H1 (cell line): Measurements from ENCODE around the gene CACNA1D. TPM values are rescaled to one million over a fixed set of nuclear protein-coding genes. Genes with fewer than 3 reads are reported as not detected.
A peak's percentile ranks its signal among the peaks of the same experiment; 100 is the strongest.

Experiments
- CTCF ChIA-PET: fragments of 300-600 bp; sonication (Branson Sonifier 250); formaldehyde crosslinking; loops from one replicate; lab custom pipeline; 2021; ENCODE audit not compliant: partially characterized antibody; lab: Charles Lee
- POLR2A ChIA-PET: fragments of 300-600 bp; sonication (Branson Sonifier 250); formaldehyde crosslinking; loops from one replicate; lab custom pipeline; 2021; ENCODE audit warnings: inconsistent platforms; ENCODE audit not compliant: partially characterized antibody; lab: Charles Lee
- DNase-seq, 2 experiments: peaks; one replicate each; pipeline versions ENCODE4 v3.0.0 to v3.0.0-alpha.2; 2010 to 2022; ENCODE audit warnings: low spot score in 2 of 2, low read depth in 1 of 2, mixed read lengths in 1 of 2
- FAIRE-seq: peaks from 2 replicates; lab custom pipeline; 2011; peaks lifted over from hg19 to GRCh38; lab: Jason Lieb, UNC
- H2AFZ ChIP-seq: 2 replicates; pipeline ENCODE4 v1.8.1; 2012; ENCODE audit warnings: low read length, inconsistent platforms
- H2AK5ac ChIP-seq: 2 replicates; pipeline ENCODE4 v1.6.1; 2013; ENCODE audit warnings: low read depth, low read length
- H2BK120ac ChIP-seq: replicated peaks from 2 replicates; pipeline ENCODE3; 2013; ENCODE audit warnings: low read depth, low read length, inconsistent platforms
- H2BK12ac ChIP-seq: 2 replicates; pipeline ENCODE4 v1.6.1; 2013; ENCODE audit warnings: low read depth, low read length
- H2BK15ac ChIP-seq: 2 replicates; pipeline ENCODE4 v1.6.1; 2013; ENCODE audit warnings: low read length
- H2BK20ac ChIP-seq: 2 replicates; pipeline ENCODE4 v1.6.1; 2013; ENCODE audit warnings: low read length
- H2BK5ac ChIP-seq: 2 replicates; pipeline ENCODE4 v1.6.1; 2013; ENCODE audit warnings: low read depth, low read length
- H3K14ac ChIP-seq: 2 replicates; pipeline ENCODE4 v1.6.1; 2013; ENCODE audit warnings: inconsistent platforms; ENCODE audit not compliant: insufficient read length
- H3K18ac ChIP-seq: 2 replicates; pipeline ENCODE4 v1.6.1; 2013; ENCODE audit warnings: low read length; ENCODE audit errors: extremely low read depth
- H3K23ac ChIP-seq: 2 replicates; pipeline ENCODE4 v1.6.1; 2013; ENCODE audit warnings: inconsistent platforms; ENCODE audit not compliant: insufficient read length
- H3K23me2 ChIP-seq: 2 replicates; pipeline ENCODE4 v1.6.1; 2013; ENCODE audit warnings: low read depth, low read length
- H3K27ac ChIP-seq: 2 replicates; pipeline ENCODE4 v1.6.1; 2011; ENCODE audit warnings: low read depth, low read length, inconsistent platforms
- H3K27me3 ChIP-seq, 4 experiments: replicated peaks in 1 of 4; 1 replicate in 1 of 4; 2 replicates in 3 of 4; pipeline versions ENCODE4 v1.6.1 to v1.8.1; 2011 to 2013; ENCODE audit warnings: low read length in 3 of 4, mild to moderate bottlenecking in 3 of 4, inconsistent platforms in 2 of 4, mixed read lengths in 2 of 4, moderate library complexity in 1 of 4; ENCODE audit not compliant: control insufficient read depth in 3 of 4, insufficient read depth in 3 of 4; ENCODE audit errors: extremely low read depth in 1 of 4
- H3K36me3 ChIP-seq, 4 experiments: 2 replicates each; pipeline versions ENCODE4 v1.6.1 to v1.8.1; 2011 to 2013; ENCODE audit warnings: mild to moderate bottlenecking in 4 of 4, low read length in 3 of 4, moderate library complexity in 2 of 4, control low read depth in 1 of 4, inconsistent platforms in 1 of 4; ENCODE audit not compliant: insufficient read depth in 4 of 4, control insufficient read depth in 2 of 4
- H3K4ac ChIP-seq: replicated peaks from 2 replicates; pipeline ENCODE3; 2013; ENCODE audit warnings: low read length, low read depth, mixed read lengths, inconsistent platforms; ENCODE audit not compliant: insufficient read length
- H3K4me1 ChIP-seq, 4 experiments: replicated peaks in 1 of 4; 1 replicate in 1 of 4; 2 replicates in 3 of 4; pipeline versions ENCODE4 v1.6.1 to v1.8.1; 2011 to 2013; ENCODE audit warnings: low read length in 3 of 4, inconsistent platforms in 2 of 4, mixed read lengths in 1 of 4; ENCODE audit not compliant: insufficient read depth in 4 of 4, control insufficient read depth in 3 of 4
- H3K4me2 ChIP-seq, 2 experiments: 2 replicates each; pipeline versions ENCODE4 v1.6.1 to v1.8.1; 2011 to 2013; ENCODE audit warnings: low read depth in 2 of 2, low read length in 2 of 2, control low read depth in 1 of 2, inconsistent platforms in 1 of 2, mild to moderate bottlenecking in 1 of 2; ENCODE audit not compliant: insufficient read depth in 1 of 2
- H3K4me3 ChIP-seq, 4 experiments: fragments of 200-600, 300-600 bp in 1 of 4; sonication (generic), shearing (Covaris generic), sonication (Bioruptor Twin) in 1 of 4; 2 replicates each; pipeline versions ENCODE4 v1.5.1 to v1.8.1; 2011 to 2016; ENCODE audit warnings: low read length in 4 of 4, low read depth in 3 of 4, control low read depth in 2 of 4, inconsistent platforms in 2 of 4, mild to moderate bottlenecking in 2 of 4, mixed read lengths in 1 of 4, moderate library complexity in 1 of 4; ENCODE audit not compliant: insufficient read depth in 2 of 4; ENCODE audit errors: extremely low read depth in 1 of 4
- H3K56ac ChIP-seq: replicated peaks from 2 replicates; pipeline ENCODE3; 2013; ENCODE audit warnings: low read depth, mild to moderate bottlenecking, mixed read lengths, low read length, inconsistent platforms; ENCODE audit not compliant: insufficient read length
- H3K79me1 ChIP-seq: 2 replicates; pipeline ENCODE4 v1.6.1; 2013; ENCODE audit warnings: low read depth, low read length, control low read depth
- H3K79me2 ChIP-seq, 2 experiments: 2 replicates each; pipeline versions ENCODE4 v1.6.1 to v1.8.1; 2012 to 2013; ENCODE audit warnings: low read length in 2 of 2, mild to moderate bottlenecking in 2 of 2, inconsistent platforms in 1 of 2; ENCODE audit not compliant: insufficient read depth in 2 of 2, control insufficient read depth in 1 of 2
- H3K9ac ChIP-seq, 4 experiments: replicated peaks in 1 of 4; 1 replicate in 1 of 4; 2 replicates in 3 of 4; pipeline versions ENCODE4 v1.6.1 to v1.8.1; 2011 to 2013; ENCODE audit warnings: low read depth in 3 of 4, low read length in 3 of 4, control low read depth in 2 of 4, mild to moderate bottlenecking in 2 of 4, moderate library complexity in 2 of 4, inconsistent platforms in 1 of 4; ENCODE audit errors: extremely low read depth in 1 of 4
- H3K9me3 ChIP-seq, 2 experiments: 2 replicates each; pipeline versions ENCODE4 v1.6.1 to v1.8.1; 2012 to 2013; ENCODE audit warnings: mild to moderate bottlenecking in 2 of 2, moderate library complexity in 2 of 2, control low read depth in 1 of 2, inconsistent platforms in 1 of 2, low read depth in 1 of 2, low read length in 1 of 2, mixed read lengths in 1 of 2; ENCODE audit not compliant: insufficient read depth in 2 of 2
- H4K20me1 ChIP-seq, 2 experiments: replicated peaks in 1 of 2; 2 replicates each; pipeline versions ENCODE3 to v1.8.1; 2011 to 2013; ENCODE audit warnings: inconsistent platforms in 2 of 2, low read length in 2 of 2, mild to moderate bottlenecking in 1 of 2; ENCODE audit not compliant: insufficient read depth in 2 of 2, control insufficient read depth in 1 of 2
- H4K5ac ChIP-seq: 2 replicates; pipeline ENCODE4 v1.6.1; 2013; ENCODE audit warnings: low read length, low read depth, mixed read lengths, inconsistent platforms; ENCODE audit not compliant: insufficient read length
- H4K8ac ChIP-seq: 2 replicates; pipeline ENCODE4 v1.8.0; 2013; ENCODE audit warnings: mild to moderate bottlenecking, moderate library complexity, low read length, inconsistent platforms; ENCODE audit not compliant: insufficient read depth; ENCODE audit errors: extremely low read depth
- H4K91ac ChIP-seq: replicated peaks from 2 replicates; pipeline ENCODE3; 2013; ENCODE audit warnings: low read length, mixed read lengths, inconsistent platforms; ENCODE audit not compliant: insufficient read length
- CEBPB ChIP-seq: IDR thresholded peaks from 2 replicates; pipeline ENCODE4 v1.6.1; 2012; ENCODE audit warnings: low read depth, low read length
- GTF2F1 ChIP-seq: IDR thresholded peaks from 2 replicates; pipeline ENCODE4 v1.6.1; 2012; ENCODE audit warnings: low read depth, low read length, improper control_type of control experiment, borderline replicate concordance
- JUND ChIP-seq: IDR thresholded peaks from 2 replicates; pipeline ENCODE4 v1.6.1; 2011; ENCODE audit warnings: mild to moderate bottlenecking, improper control_type of control experiment, low read length
- KDM5A ChIP-seq: fragments of 200-600 bp; IDR thresholded peaks from 2 replicates; pipeline ENCODE4 v1.7.1; 2012; ENCODE audit warnings: mild to moderate bottlenecking, low read length, inconsistent platforms, mixed read lengths
- PHF8 ChIP-seq: fragments of 200-600 bp; sonication (generic); conservative IDR thresholded peaks from 2 replicates; pipeline ENCODE4 v1.7.1; 2012; ENCODE audit warnings: low read depth, mild to moderate bottlenecking, inconsistent platforms, low read length, moderate library complexity
- RAD21 ChIP-seq, 2 experiments: IDR thresholded peaks in 1 of 2; conservative IDR thresholded peaks in 1 of 2; 2 replicates each; pipeline ENCODE4 v1.6.1; 2011; ENCODE audit warnings: low read depth in 2 of 2, low read length in 2 of 2, improper control_type of control experiment in 1 of 2, inconsistent platforms in 1 of 2, mild to moderate bottlenecking in 1 of 2, moderate library complexity in 1 of 2
- RBBP5 ChIP-seq: IDR thresholded peaks from 2 replicates; pipeline ENCODE4 v1.7.1; 2012; ENCODE audit warnings: low read depth, mild to moderate bottlenecking, inconsistent platforms, low read length, moderate library complexity, borderline replicate concordance
- RFX5 ChIP-seq: IDR thresholded peaks from 2 replicates; pipeline ENCODE4 v1.6.1; 2011; ENCODE audit warnings: low read depth, low read length, improper control_type of control experiment, borderline replicate concordance
- SIRT6 ChIP-seq: IDR thresholded peaks from one replicate; pipeline ENCODE4 v1.7.1; 2012; ENCODE audit warnings: low read length, inconsistent platforms
- TAF7 ChIP-seq: optimal IDR thresholded peaks from 2 replicates; pipeline ENCODE3; 2011; ENCODE audit warnings: low read depth, mild to moderate bottlenecking, inconsistent platforms, low read length, moderate library complexity, borderline replicate concordance
- TEAD4 ChIP-seq: IDR thresholded peaks from 2 replicates; pipeline ENCODE4 v1.6.1; 2012; ENCODE audit warnings: low read depth, low read length, inconsistent platforms, mixed read lengths
- YY1 ChIP-seq: IDR thresholded peaks from 2 replicates; pipeline ENCODE4 v1.6.1; 2011; ENCODE audit warnings: low read depth, mild to moderate bottlenecking, low read length
- WGBS, 2 experiments: shearing (Covaris generic) in 1 of 2; methylation state at CpG; one replicate each; pipeline versions ENCODE4 v1.1.6 to v1.1.7; 2013 to 2015; ENCODE audit warnings: low lambda C conversion rate in 2 of 2, mixed read lengths in 2 of 2, inconsistent platforms in 1 of 2, low coverage in 1 of 2, missing lambda C conversion rate in 1 of 2; ENCODE audit not compliant: insufficient replicate concordance in 2 of 2, insufficient coverage in 1 of 2, insufficient read length in 1 of 2; ENCODE audit errors: extremely low coverage in 1 of 2, missing lambda C conversion rate in 1 of 2; 5-methylcytosine and 5-hydroxymethylcytosine counted together
- polyA plus RNA-seq, 7 experiments: library from polyadenylated mRNA; depleted of rRNA in 3 of 7; stranded (reverse) in 5 of 7; unstranded in 2 of 7; fragments of >200 nt in 5 of 7; fragments of 200-250 nt in 2 of 7; gene quantifications; 1 replicate in 5 of 7; 2 replicates in 1 of 7; 4 replicates in 1 of 7; pipeline versions ENCODE4 v1.2.1 to v1.2.3, GENCODE V29; 2011 to 2013; ENCODE audit warnings: missing spikeins in 2 of 7, mixed read lengths in 2 of 7
- total RNA-seq: library from RNA; stranded (reverse); fragmentation: NEBNext Ultra II Directional; extraction: Animal tissue kit (Norgen Biotek cat#: 25700); gene quantifications from 2 replicates; pipeline ENCODE4 v1.2.1, GENCODE V29; 2021
- TF ChIP-seq, protein P1 (sequence below): IDR thresholded peaks from 2 replicates; pipeline ENCODE4 v1.6.1; 2012; ENCODE audit warnings: inconsistent platforms

Gene CACNA1D
- total and polyA plus RNA-seq, 2 of the 8 experiments (the other 6 are each of a cell fraction or from before 2014, with no cell fraction given): 2.0 to 2.9 TPM

DNA sequence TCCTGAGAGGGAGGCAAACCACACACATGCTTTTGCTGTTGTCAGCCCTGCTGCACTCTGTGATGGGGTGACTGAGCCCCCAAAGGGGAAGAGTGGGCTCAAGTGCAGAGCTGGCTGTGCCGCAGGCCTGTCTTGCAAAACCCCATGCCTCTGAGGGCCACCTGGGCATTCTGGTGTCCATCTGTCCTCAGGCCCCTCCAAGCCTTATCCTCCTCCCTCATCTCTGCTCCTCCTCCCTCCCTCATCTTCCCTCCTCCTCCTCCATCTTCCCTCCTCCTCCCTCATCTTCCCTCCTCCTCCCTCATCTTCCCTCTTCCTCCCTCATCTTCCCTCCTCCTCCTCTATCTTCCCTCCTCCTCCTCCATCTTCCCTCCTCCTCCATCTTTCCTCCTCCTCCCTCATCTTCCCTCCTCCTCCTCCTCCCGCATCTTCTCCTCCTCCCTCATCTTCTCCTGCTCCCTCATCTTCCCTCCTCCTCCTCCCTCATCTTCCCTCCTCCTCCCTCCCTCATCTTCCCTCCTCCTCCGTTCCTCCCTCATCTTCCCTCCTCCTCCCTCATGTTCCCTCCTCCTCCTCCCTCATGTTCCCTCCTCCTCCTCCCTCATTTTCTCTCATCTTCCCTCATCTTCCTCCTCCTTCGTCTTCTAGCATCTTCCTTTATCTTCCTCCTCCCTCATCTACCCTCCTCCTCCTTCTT lies 311.2 kb downstream of the CACNA1D start:
- no peak overlapping the region for H3K4me2 ChIP-seq
- no peak overlapping the region for H4K91ac ChIP-seq
- no peak overlapping the region for H3K23ac ChIP-seq
- no peak overlapping the region for H3K27ac ChIP-seq
- no peaks in the 10 kb centered on the region for H3K79me1 ChIP-seq
- POLR2A ChIA-PET: interaction anchor here (0.7 kb wide), 1 partner anchor 42 kb away, joined by 3 read pairs; no protein-coding TSS in a partner anchor
- FAIRE-seq (no peak), DNase-seq (no peak)
- WGBS, 2 experiments: 57 to 97% methylated on average over 1 to 3 of the region's 4 CpGs
- peak overlapping the region; percentile 35 for H2BK12ac ChIP-seq
- peaks cover 0 to 2% of the 10 kb centered on the region in 2 experiments for H4K20me1 ChIP-seq
- CTCF ChIA-PET: interaction anchor here (0.6 to 1.1 kb wide), 3 partner anchors 62 to 85 kb away, joined by 3 read pairs; no protein-coding TSS in a partner anchor
- H3K14ac ChIP-seq: no peak overlapping the region
- H3K18ac ChIP-seq: no peak overlapping the region
- peaks cover 0 to 7% (median 0%) of the 10 kb centered on the region in 4 experiments; a peak in 3 of 7 replicates for H3K4me1 ChIP-seq
- no peak overlapping the region for H4K8ac ChIP-seq
- H2AK5ac ChIP-seq: peak overlapping the region; percentile 60
- H3K23me2 ChIP-seq: peaks cover 6% of the 10 kb centered on the region; the same call in 1 of the 2 replicates
- H3K9me3 ChIP-seq: no peaks in the 10 kb centered on the region
- no peak overlapping the region for H2BK120ac ChIP-seq
- no peaks in the 10 kb centered on the region for H3K79me2 ChIP-seq
- H3K4ac ChIP-seq: no peak overlapping the region
- no peak overlapping the region for H2BK15ac ChIP-seq
- no peak overlapping the region for H3K9ac ChIP-seq
- H4K5ac ChIP-seq: no peak overlapping the region
- no peak overlapping the region for H3K56ac ChIP-seq
- no peak overlapping the region for H3K4me3 ChIP-seq
- no peaks in the 10 kb centered on the region for H3K36me3 ChIP-seq
- no peak overlapping the region for H2AFZ ChIP-seq
- no peak overlapping the region; the same call in 1 of the 2 replicates for H2BK20ac ChIP-seq
- no peaks in the 10 kb centered on the region; a peak in 1 of 7 replicates for H3K27me3 ChIP-seq
- H2BK5ac ChIP-seq: no peak overlapping the region
- TF ChIP-seq TEAD4: no peak
- no peak for TF ChIP-seq TAF7
- no peak for TF ChIP-seq RFX5
- TF ChIP-seq, protein P1, sequence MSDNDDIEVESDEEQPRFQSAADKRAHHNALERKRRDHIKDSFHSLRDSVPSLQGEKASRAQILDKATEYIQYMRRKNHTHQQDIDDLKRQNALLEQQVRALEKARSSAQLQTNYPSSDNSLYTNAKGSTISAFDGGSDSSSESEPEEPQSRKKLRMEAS: no peak
- no peak for TF ChIP-seq GTF2F1
- TF ChIP-seq YY1: no peak
- no peak for TF ChIP-seq SIRT6
- TF ChIP-seq RBBP5: no peak
- no peak for TF ChIP-seq CEBPB
- TF ChIP-seq JUND: no peak
- TF ChIP-seq RAD21 (IDR thresholded peaks at IDR 0.05 in 1 of 2, conservative IDR thresholded peaks at IDR 0.05 in 1 of 2; ENCODE audit: low read depth in 2 of 2, low read length in 2 of 2): no peak
- no peak for TF ChIP-seq KDM5A
- no peak for TF ChIP-seq PHF8
